Fibroblast of the aortic adventitia (primary cell): Measurements from ENCODE around the gene NARS2. TPM values are rescaled to one million over a fixed set of nuclear protein-coding genes. Genes with fewer than 3 reads are reported as not detected.
"Not testable (repeated sequence)": the region's sequence is repeated elsewhere in the genome, so short reads cannot be mapped to it uniquely, and the experiment has no call there.

Experiments
- DNase-seq: peaks from one replicate; pipeline ENCODE4 v3.0.0-alpha.2; 2010; ENCODE audit warnings: low read depth
- H3K4me3 ChIP-seq: 2 replicates; pipeline ENCODE4 v1.5.1; 2011; ENCODE audit warnings: low read depth, mild to moderate bottlenecking, control low read depth, low read length, moderate library complexity
- CTCF ChIP-seq: IDR thresholded peaks from 2 replicates; pipeline ENCODE4 v1.5.1; 2011; ENCODE audit warnings: mild to moderate bottlenecking, low read length, control low read depth, inconsistent platforms; ENCODE audit not compliant: insufficient read depth
- total RNA-seq: library from RNA; depleted of rRNA; stranded (reverse); fragments of >200 nt; gene quantifications from 2 replicates; pipeline ENCODE4 v1.2.3, GENCODE V29; 2012; ENCODE audit warnings: low replicate concordance

Gene NARS2
- total RNA-seq, 1 donor: 15.1 TPM

GRCh38 chr11:78564490-78565467 is 9.9 kb downstream of the NARS2 start:
- peak; percentile 65 for TF ChIP-seq CTCF
- peak; percentile 87 for DNase-seq
- no peak overlapping the region for H3K4me3 ChIP-seq

DNA sequence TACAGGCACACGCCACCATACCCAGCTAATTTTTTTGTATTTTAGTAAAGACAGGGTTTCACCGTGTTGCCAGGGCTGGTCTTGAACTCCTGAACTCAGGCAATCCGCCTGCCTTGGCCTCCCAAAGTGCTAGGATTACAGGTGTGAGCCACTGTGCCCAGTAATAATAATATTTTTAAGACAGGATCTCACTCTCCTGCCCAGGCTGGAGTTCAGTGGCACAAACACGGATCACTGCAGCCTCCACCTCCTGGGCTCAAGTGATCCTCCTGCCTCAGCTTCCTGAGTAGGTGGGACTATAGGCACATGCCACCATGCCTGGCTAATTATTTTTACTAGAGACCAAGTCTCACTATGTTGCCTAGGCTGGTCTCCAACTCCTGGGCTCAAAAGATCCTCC is 10.6 kb downstream of the NARS2 start:
- not testable (repeated sequence) for H3K4me3 ChIP-seq, DNase-seq

DNA sequence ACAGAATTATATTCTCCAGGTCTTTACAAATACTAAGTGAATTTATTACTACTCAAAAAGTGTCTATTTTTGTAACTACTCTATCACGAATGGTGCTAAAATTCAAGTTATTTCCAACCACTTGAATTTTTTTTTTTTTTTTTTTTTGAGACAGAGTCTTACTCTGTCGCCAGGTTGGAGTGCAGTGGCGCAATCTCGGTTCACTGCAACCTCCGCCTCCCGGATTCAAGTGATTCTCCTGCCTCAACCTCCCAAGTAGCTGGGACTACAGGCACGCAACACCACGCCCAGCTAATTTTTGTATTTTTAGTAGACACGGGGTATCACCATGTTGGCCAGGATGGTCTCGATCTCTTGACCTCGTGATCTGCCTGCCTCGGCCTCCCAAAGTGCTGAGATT is 11.6 kb downstream of the NARS2 start:
- DNase-seq, H3K4me3 ChIP-seq: not testable (repeated sequence)

GRCh38 chr11:78562398-78562797 is 12.3 kb downstream of the NARS2 start:
- TF ChIP-seq CTCF: no peak
- DNase-seq: peak; percentile 86
- no peak overlapping the region for H3K4me3 ChIP-seq

GRCh38 chr11:78560826-78561484 is 13.7 kb downstream of the NARS2 start:
- TF ChIP-seq CTCF: no peak
- H3K4me3 ChIP-seq: peak overlapping the region; percentile 11
- DNase-seq: peak; percentile 56

GRCh38 chr11:78560153-78560552 is 14.5 kb downstream of the NARS2 start:
- H3K4me3 ChIP-seq: no peak overlapping the region
- DNase-seq: no peak
- TF ChIP-seq CTCF: no peak

DNA sequence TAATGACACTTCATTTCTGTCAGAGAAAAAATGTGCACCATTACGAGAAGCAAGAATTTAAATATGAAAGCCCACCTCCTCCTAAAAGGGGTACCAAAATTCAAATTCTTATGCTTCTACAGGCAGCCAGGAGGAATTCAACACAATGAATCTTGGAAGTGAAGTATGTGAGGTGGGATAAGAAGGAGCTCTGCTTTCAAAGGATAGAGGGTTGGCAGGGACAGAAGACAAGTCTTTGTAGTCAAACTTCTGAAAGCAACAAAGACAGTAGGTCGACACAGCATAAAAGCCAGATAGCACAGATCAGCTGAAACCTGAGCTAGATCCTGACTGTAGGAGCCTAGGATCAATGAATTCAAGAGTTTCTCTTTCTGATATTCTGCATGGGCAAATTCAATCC is 17.4 kb downstream of the NARS2 start:
- TF ChIP-seq CTCF: no peak
- no peak for DNase-seq
- H3K4me3 ChIP-seq: no peak overlapping the region
